K562 (cell line): Measurements from ENCODE around the gene P2RX3. TPM values are rescaled to one million over a fixed set of nuclear protein-coding genes. Genes with fewer than 3 reads are reported as not detected.
A peak's percentile ranks its signal among the peaks of the same experiment; 100 is the strongest.

Experiments
- ATAC-seq: fragments of 200-7000 bp; cut with Tn5 transposase; 3 replicates; pipeline ENCODE4 v1.9.1; 2020; ENCODE audit warnings: moderate library complexity
- BruUV-seq: library from RNA; stranded (reverse); fragments of 400-500 nt; replicated peaks from 2 replicates; lab custom pipeline; 2021; lab: Mats Ljungman, UMichigan
- CTCF ChIA-PET: fragments of 300-600 bp; formaldehyde crosslinking; extraction: SDS; loops from one replicate; lab custom pipeline; 2021; ENCODE audit warnings: low intra/inter-chr PET ratio; lab: Yijun Ruan, JAX
- POLR2A ChIA-PET: fragments of 300-600, 350-650 bp; sonication (Branson Sonifier 250); formaldehyde crosslinking; extraction: SDS; loops from one replicate; lab custom pipeline; 2021; ENCODE audit warnings: antibody characterized with exemption, inconsistent platforms; lab: Yijun Ruan, JAX
- DNase-seq, 4 experiments: peaks; one replicate each; pipeline versions ENCODE4 v3.0.0 to v3.0.0-alpha.2; 2011 to 2018; ENCODE audit warnings: low spot score in 3 of 4, mixed read lengths in 3 of 4; ENCODE audit errors: extremely low read depth in 1 of 4
- FAIRE-seq: peaks from 2 replicates; lab custom pipeline; 2011; peaks lifted over from hg19 to GRCh38; lab: Jason Lieb, UNC
- H2AFZ ChIP-seq: 2 replicates; pipeline ENCODE4 v1.6.0; 2011; ENCODE audit warnings: low read depth, low read length, control low read depth, inconsistent platforms
- H3K27ac ChIP-seq: fragments of 200-600 bp; 3 replicates; pipeline ENCODE4 v1.8.0; 2011; ENCODE audit warnings: low read depth, mild to moderate bottlenecking, control low read depth, inconsistent platforms, low read length, moderate library complexity, mixed read lengths; ENCODE audit errors: extremely low read depth
- H3K27me3 ChIP-seq, 2 experiments: fragments of 300-600 bp in 1 of 2; 2 replicates in 1 of 2; 3 replicates in 1 of 2; pipeline versions ENCODE4 v1.6.0 to v1.8.0; 2011; ENCODE audit warnings: inconsistent platforms in 2 of 2, low read length in 2 of 2, mild to moderate bottlenecking in 1 of 2, mixed read lengths in 1 of 2, moderate library complexity in 1 of 2; ENCODE audit not compliant: control insufficient read depth in 2 of 2, insufficient read depth in 2 of 2
- H3K36me3 ChIP-seq: fragments of 300-600 bp; 3 replicates; pipeline ENCODE4 v1.8.0; 2011; ENCODE audit warnings: mild to moderate bottlenecking, low read length, inconsistent platforms; ENCODE audit not compliant: control insufficient read depth, insufficient read depth
- H3K4me1 ChIP-seq, 2 experiments: fragments of 200-600 bp in 1 of 2; replicated peaks in 1 of 2; 2 replicates in 1 of 2; 3 replicates in 1 of 2; pipeline versions ENCODE4 v1.5.1 to v1.8.0; 2011; ENCODE audit warnings: inconsistent platforms in 2 of 2, low read length in 2 of 2, mild to moderate bottlenecking in 1 of 2, mixed read lengths in 1 of 2, moderate library complexity in 1 of 2; ENCODE audit not compliant: control insufficient read depth in 2 of 2, insufficient read depth in 2 of 2
- H3K4me2 ChIP-seq: 2 replicates; pipeline ENCODE4 v1.6.1; 2011; ENCODE audit warnings: low read length, control low read depth, inconsistent platforms, mixed read lengths; ENCODE audit not compliant: insufficient read depth
- H3K4me3 ChIP-seq: fragments of 200-600 bp; sonication (generic), shearing (Covaris generic); 2 replicates; pipeline ENCODE4 v1.5.1; 2016; ENCODE audit warnings: control low read depth, inconsistent platforms
- H3K79me2 ChIP-seq: fragments of 200-600 bp; 3 replicates; pipeline ENCODE4 v1.8.0; 2011; ENCODE audit warnings: low read length, inconsistent platforms; ENCODE audit not compliant: control insufficient read depth, insufficient read depth
- H3K9ac ChIP-seq, 2 experiments: 2 replicates each; pipeline versions ENCODE4 v1.6.0 to v1.6.1; 2011; ENCODE audit warnings: low read depth in 2 of 2, low read length in 2 of 2, control low read depth in 1 of 2, inconsistent platforms in 1 of 2, mild to moderate bottlenecking in 1 of 2, mixed read lengths in 1 of 2; ENCODE audit not compliant: insufficient read depth in 1 of 2
- H3K9me1 ChIP-seq: one replicate; pipeline ENCODE4 v1.6.0; 2011; ENCODE audit warnings: inconsistent platforms, mild to moderate bottlenecking, low read length, moderate library complexity; ENCODE audit not compliant: control insufficient read depth, insufficient read depth
- H3K9me3 ChIP-seq: replicated peaks from 2 replicates; pipeline ENCODE4 v1.5.1; 2011; ENCODE audit warnings: low read depth, low read length, inconsistent platforms; ENCODE audit not compliant: control insufficient read depth, insufficient read depth
- H4K20me1 ChIP-seq: replicated peaks from 2 replicates; pipeline ENCODE4 v1.6.1; 2011; ENCODE audit warnings: low read length, inconsistent platforms, mixed read lengths; ENCODE audit not compliant: control insufficient read depth, insufficient read depth
- ADNP ChIP-seq: fragments of 200-800 bp; sonication (Bioruptor generic); IDR thresholded peaks from 2 replicates; pipeline ENCODE4 v1.6.1; 2016; ENCODE audit warnings: missing genetic modification characterization, missing compliant biosample characterization
- BCOR ChIP-seq: fragments of 450-650 bp; IDR thresholded peaks from 2 replicates; pipeline ENCODE4 v1.6.1; 2016
- FOXA1 ChIP-seq: fragments of 450-650 bp; IDR thresholded peaks from 2 replicates; pipeline ENCODE4 v1.6.1; 2016; ENCODE audit warnings: mild to moderate bottlenecking, borderline replicate concordance
- KDM1A ChIP-seq, 2 experiments: fragments of 450-650 bp; IDR thresholded peaks; 2 replicates each; pipeline ENCODE4 v1.6.1; 2016; ENCODE audit warnings: mild to moderate bottlenecking in 2 of 2
- NFE2 ChIP-seq: IDR thresholded peaks from 2 replicates; pipeline ENCODE4 v1.6.1; 2014; ENCODE audit warnings: antibody characterized with exemption, low read depth
- PTBP1 ChIP-seq: fragments of 200-400 bp; formaldehyde crosslinking; IDR thresholded peaks from 2 replicates; pipeline ENCODE4 v1.6.1; 2017; ENCODE audit warnings: low read depth, low read length
- RCOR1 ChIP-seq, 2 experiments: IDR thresholded peaks; 2 replicates each; pipeline ENCODE4 v1.6.1; 2012; ENCODE audit warnings: low read depth in 2 of 2, low read length in 2 of 2, borderline replicate concordance in 1 of 2, improper control_type of control experiment in 1 of 2
- SMARCA5 ChIP-seq: fragments of 450-650 bp; IDR thresholded peaks from 2 replicates; pipeline ENCODE4 v1.6.1; 2016
- SPI1 ChIP-seq: IDR thresholded peaks from 2 replicates; pipeline ENCODE4 v1.6.1; 2011; ENCODE audit warnings: low read depth, low read length, control low read depth, borderline replicate concordance
- ZFP1 ChIP-seq: fragments of 450-650 bp; formaldehyde crosslinking; IDR thresholded peaks from 2 replicates; pipeline ENCODE4 v1.4.0; 2020; ENCODE audit warnings: mild to moderate bottlenecking, mixed read lengths
- WGBS: fragments of 100-300 bp; shearing (Covaris generic); methylation state at CpG from one replicate; pipeline ENCODE4 v1.1.6; 2016; ENCODE audit warnings: low coverage, mixed read lengths; ENCODE audit not compliant: insufficient coverage; ENCODE audit errors: missing lambda C conversion rate; 5-methylcytosine and 5-hydroxymethylcytosine counted together
- in situ Hi-C: fragments of 300-500 bp; cut with MboI; formaldehyde crosslinking; loops from 4 replicates; pipeline ENCODE4 v1.15.0; 2018; ENCODE audit warnings: inconsistent platforms, mixed read lengths
- intact Hi-C: fragments of 100-400 bp; cut with micrococcal nuclease; formaldehyde crosslinking; loops from 2 replicates; pipeline ENCODE4 v1.14.2; 2022
- polyA plus RNA-seq, 8 experiments: library from polyadenylated mRNA; depleted of rRNA in 4 of 8; stranded (reverse) in 5 of 8; unstranded in 3 of 8; fragments of >200 nt; fragmentation: Nextera tagmentation in 2 of 8; fragmentation: Illumina TruSeq in 1 of 8; extraction: Ambion mirVana in 2 of 8; extraction: Trizol in 1 of 8; gene quantifications; 2 replicates each; pipeline versions ENCODE4 v1.2.1 to v1.2.3, GENCODE V29; 2011 to 2014; ENCODE audit warnings: inconsistent platforms in 1 of 8, missing spikeins in 1 of 8
- total RNA-seq, 7 experiments: library from RNA; depleted of rRNA in 6 of 7; stranded (reverse); fragments of >200 nt in 6 of 7; fragmentation: Illumina TruSeq in 2 of 7; extraction: Trizol in 2 of 7; gene quantifications; 2 replicates each; pipeline versions ENCODE4 v1.2.1 to v1.2.3, GENCODE V29; 2011 to 2021; ENCODE audit warnings: low replicate concordance in 1 of 7
- TF ChIP-seq, protein P1 (sequence below): fragments of 250-450 bp; sonication (Bioruptor Pico); IDR thresholded peaks from 2 replicates; pipeline ENCODE4 v1.8.0; 2021; ENCODE audit warnings: mild to moderate bottlenecking, moderate library complexity

P2RX3 gene
- total and polyA plus RNA-seq, 9 of the 15 experiments (the other 6 are each of a cell fraction or from before 2014, with no cell fraction given) = not detected

DNA sequence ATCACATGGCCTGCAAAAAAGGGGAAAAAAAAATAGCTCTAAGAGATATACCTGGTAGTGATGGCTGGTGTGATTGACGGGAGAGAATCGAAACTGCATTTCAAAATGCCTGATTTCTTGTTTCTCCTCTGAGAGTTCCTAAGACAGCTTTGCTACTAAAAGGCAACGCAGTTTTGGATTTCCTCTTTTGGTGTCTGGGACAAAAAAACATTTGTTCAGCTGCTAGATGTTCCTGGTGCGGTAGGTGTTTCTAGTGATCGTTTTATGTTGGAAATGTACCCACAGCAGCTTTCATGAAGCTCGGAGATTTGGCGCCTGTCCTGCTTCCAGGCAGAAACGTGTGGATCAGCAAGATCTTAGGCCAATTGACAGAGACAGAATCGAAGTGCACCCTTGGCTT is 18.1 kb downstream of the P2RX3 start:
- CTCF ChIA-PET = no interaction called here

DNA sequence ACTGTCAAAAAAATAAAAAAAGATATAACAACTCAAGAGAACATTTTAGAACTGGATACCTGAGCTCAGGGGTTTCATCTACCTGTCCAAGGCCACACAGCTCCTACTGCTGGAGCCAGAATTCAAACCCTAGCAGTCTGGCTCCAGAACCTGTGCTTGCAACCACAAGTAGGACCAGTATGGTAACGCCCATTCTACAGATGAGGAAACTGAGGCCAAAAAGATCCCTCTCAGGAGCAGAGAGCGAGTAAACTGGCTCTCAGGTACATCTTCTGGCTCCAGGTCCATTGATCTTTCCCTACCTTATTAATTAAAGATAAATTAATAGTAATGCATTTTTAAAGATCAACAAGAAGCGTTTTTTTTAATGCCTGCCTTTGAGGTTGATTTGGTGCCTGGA is 19.2 kb downstream of the P2RX3 start:
- Histone ChIP-seq H4K20me1 (no peaks in the 10 kb centered on the region), H3K27me3 (no peaks in the 10 kb centered on the region), H3K9me3 (no peaks in the 10 kb centered on the region), H3K79me2 (no peaks in the 10 kb centered on the region), H3K27ac (no peak overlapping the region), H3K4me1 (peaks cover 23 to 37% of the 10 kb centered on the region in 2 experiments), H3K36me3 (no peaks in the 10 kb centered on the region), H3K9ac (no peak overlapping the region), H3K4me3 (no peak overlapping the region), H3K4me2 (no peak overlapping the region), H3K9me1 (no peaks in the 10 kb centered on the region), H2AFZ (no peak overlapping the region)
- DNase-seq = no peak
- ChIA-PET CTCF (interaction anchor here (0.7 kb wide), 1 partner anchor 118 kb away, joined by 3 read pairs; no protein-coding TSS in a partner anchor), POLR2A (interaction anchor here (0.6 to 1.6 kb wide), 4 partner anchors 11 to 38 kb away, joined by 3 to 5 read pairs (median 4); no protein-coding TSS in a partner anchor)
- FAIRE-seq = no peak
- no peak for ATAC-seq
- intact Hi-C loops = no loop called here
- BruUV-seq = no TSS peak
- 80% methylated on average over 3 of the region's 3 CpGs for WGBS
- in situ Hi-C loops = no loop called here
- no peak for TF ChIP-seq FOXA1
- peak; percentile 22 to 59; a peak in 2 of 4 replicates for TF ChIP-seq KDM1A (IDR thresholded peaks at IDR 0.05)
- peak; percentile 27; the same call in 1 of the 2 replicates for TF ChIP-seq SMARCA5
- peak; percentile 33; the same call in 1 of the 2 replicates for TF ChIP-seq ADNP
- 0 out of 2 replicates have a peak, but pooled peaks have one; percentile 33 for TF ChIP-seq PTBP1
- no peak for TF ChIP-seq NFE2
- peak; percentile 80 for TF ChIP-seq BCOR
- TF ChIP-seq RCOR1 (IDR thresholded peaks at IDR 0.05; ENCODE audit: borderline replicate concordance in 1 of 2, low read depth in 2 of 2, low read length in 2 of 2) = peak in 1 of 2 experiments; percentile 66; a peak in 2 of 4 replicates
- TF ChIP-seq ZFP1 (CRISPR knock-in tag) = no peak

More for the DNA sequence above, 18.1 kb downstream of the P2RX3 start:
- WGBS = 57% methylated on average over 9 of the region's 9 CpGs
- intact Hi-C loops = no loop called here
- no peaks in the 10 kb centered on the region for H3K27me3 ChIP-seq
- H3K9me3 ChIP-seq = 0 out of 2 replicates have a peak, but pooled peaks cover 2% of the 10 kb centered on the region
- ATAC-seq (no peak), DNase-seq (no peak), FAIRE-seq (no peak)
- no peak overlapping the region for H3K4me3 ChIP-seq
- in situ Hi-C loops = no loop called here
- H3K79me2 ChIP-seq = no peaks in the 10 kb centered on the region
- no peaks in the 10 kb centered on the region for H3K9me1 ChIP-seq
- no peaks in the 10 kb centered on the region for H4K20me1 ChIP-seq
- peak; percentile 34; the same call in 1 of the 2 replicates for TF ChIP-seq SPI1
- TF ChIP-seq, protein P1, sequence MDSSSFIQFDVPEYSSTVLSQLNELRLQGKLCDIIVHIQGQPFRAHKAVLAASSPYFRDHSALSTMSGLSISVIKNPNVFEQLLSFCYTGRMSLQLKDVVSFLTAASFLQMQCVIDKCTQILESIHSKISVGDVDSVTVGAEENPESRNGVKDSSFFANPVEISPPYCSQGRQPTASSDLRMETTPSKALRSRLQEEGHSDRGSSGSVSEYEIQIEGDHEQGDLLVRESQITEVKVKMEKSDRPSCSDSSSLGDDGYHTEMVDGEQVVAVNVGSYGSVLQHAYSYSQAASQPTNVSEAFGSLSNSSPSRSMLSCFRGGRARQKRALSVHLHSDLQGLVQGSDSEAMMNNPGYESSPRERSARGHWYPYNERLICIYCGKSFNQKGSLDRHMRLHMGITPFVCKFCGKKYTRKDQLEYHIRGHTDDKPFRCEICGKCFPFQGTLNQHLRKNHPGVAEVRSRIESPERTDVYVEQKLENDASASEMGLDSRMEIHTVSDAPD (CRISPR knock-in tag) = no peak
- H3K27ac ChIP-seq = no peak overlapping the region
- H3K4me2 ChIP-seq = no peak overlapping the region
- H3K4me1 ChIP-seq = peaks cover 23 to 38% of the 10 kb centered on the region in 2 experiments
- no peak overlapping the region; a peak in 1 of 4 replicates for H3K9ac ChIP-seq
- no TSS peak for BruUV-seq
- POLR2A ChIA-PET = interaction anchor here (1.0 kb wide), 1 partner anchor 16 kb away, joined by 3 read pairs; no protein-coding TSS in a partner anchor
- no peak overlapping the region for H2AFZ ChIP-seq
- H3K36me3 ChIP-seq = no peaks in the 10 kb centered on the region
